Gastrocnemius medialis (tissue), 4 donors: Measurements from ENCODE around the gene LILRA5.

ENCODE experiments used
- CTCF ChIP-seq, 5 experiments: fragments of 450-650 bp in 3 of 5; fragments of 200-600 bp in 2 of 5; sonication (generic) in 2 of 5; IDR thresholded peaks in 4 of 5; conservative IDR thresholded peaks in 1 of 5; 1 replicate in 4 of 5; 2 replicates in 1 of 5; pipeline ENCODE4 v1.5.1; 2016 to 2019; ENCODE audit warnings: antibody characterized with exemption in 5 of 5, mild to moderate bottlenecking in 3 of 5, moderate library complexity in 3 of 5
- POLR2A ChIP-seq, 2 donors: fragments of 450-650 bp; IDR thresholded peaks; one replicate each; pipeline ENCODE4 v1.6.1; 2017; ENCODE audit warnings: antibody characterized with exemption in 2 of 2, mild to moderate bottlenecking in 2 of 2, moderate library complexity in 2 of 2

- TF ChIP-seq CTCF (IDR thresholded peaks at IDR 0.05 in 4 of 5, conservative IDR thresholded peaks at IDR 0.05 in 1 of 5) (no peak), POLR2A (IDR thresholded peaks at IDR 0.05) (no peak)
These were observed 30.9 kb upstream of the LILRA5 start for GRCh38 chr19:54343868-54344267.
